ENCODE results near the gene MYH13. TPM values are rescaled to one million over a fixed set of nuclear protein-coding genes. Genes with fewer than 3 reads are reported as not detected.

MYH13 gene
- total and polyA plus RNA-seq, 10 of the 15 experiments (the other 5 are each of a cell fraction or from before 2014, with no cell fraction given): 0.01 to 0.04 (median 0.03) TPM; not detected in 4

DNA sequence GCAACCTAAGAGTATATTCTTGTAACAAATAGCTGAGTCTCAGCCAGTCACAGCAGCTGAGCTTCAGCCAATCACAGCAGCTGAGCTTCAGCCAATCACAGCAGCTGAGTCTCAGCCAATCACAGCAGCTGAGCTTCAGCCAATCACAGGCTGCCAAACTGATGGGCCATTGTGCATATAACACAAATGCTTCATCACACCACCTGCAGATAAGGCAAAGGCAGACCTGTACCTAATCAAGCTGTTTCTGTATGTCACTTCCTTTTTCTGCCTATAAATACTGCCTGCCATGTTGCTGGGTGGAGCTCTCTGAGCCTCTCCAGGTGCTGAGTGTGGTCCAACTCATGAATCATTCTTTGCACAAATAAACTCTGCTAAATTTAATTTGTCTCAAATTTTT lies 19.9 kb downstream of the MYH13 start (continued):
- TF ChIP-seq BACH1 (IDR thresholded peaks at IDR 0.05; ENCODE audit: borderline replicate concordance) (no peak), HDGF (IDR thresholded peaks at IDR 0.05) (no peak), SREBF1 (IDR thresholded peaks at IDR 0.05; ENCODE audit: low read length) (no peak)

DNA sequence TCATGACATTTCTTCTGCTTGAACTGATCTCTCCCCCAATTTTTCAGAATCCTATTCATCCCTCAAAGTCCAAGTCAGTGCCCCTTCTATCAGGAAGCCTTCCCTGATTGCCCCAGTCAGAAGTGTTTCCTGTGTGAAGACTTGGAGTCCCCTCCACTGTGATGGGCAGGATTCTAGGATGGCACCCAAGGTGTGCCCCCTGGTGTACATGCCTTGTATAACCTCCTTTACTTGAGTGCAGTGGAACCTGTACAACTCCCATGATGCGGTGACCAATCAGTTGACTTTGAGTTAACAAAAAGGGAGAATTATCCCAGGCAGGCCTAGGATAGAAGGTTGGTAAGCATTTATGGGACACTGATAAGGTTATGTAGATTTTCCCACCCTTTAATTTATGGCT lies 23.4 kb downstream of the MYH13 start:
- no peak overlapping the region for H3K4me3 ChIP-seq
- intact Hi-C loops (cut with micrococcal nuclease; ENCODE audit: unreplicated experiment) (loop anchor here (5.0 kb wide), 1 partner anchor 382 kb away; no protein-coding TSS in a partner anchor), in situ Hi-C loops (cut with MboI) (no loop called here)
- H3K79me2 ChIP-seq (ENCODE audit: control insufficient read depth, insufficient read depth, low read length): no peaks in the 10 kb centered on the region
- ChIA-PET CTCF (interaction anchor here (1.0 kb wide), 1 partner anchor 267 kb away, joined by 4 read pairs; no protein-coding TSS in a partner anchor), POLR2A (no interaction called here), SMC1A (ENCODE audit: uncharacterized antibody, unreplicated experiment) (no interaction called here), RAD21 (ENCODE audit: unreplicated experiment) (no interaction called here)
- no peak for FAIRE-seq
- BruUV-seq (replicated peaks): no TSS peak
- no peaks in the 10 kb centered on the region for H3K9me3 ChIP-seq (replicated peaks; ENCODE audit: control insufficient read depth, insufficient read depth, low read length)
- H3K4me2 ChIP-seq (ENCODE audit: control insufficient read depth, insufficient read depth): no peak overlapping the region
- no peak overlapping the region for H2AFZ ChIP-seq (ENCODE audit: control insufficient read depth, low read depth, low read length)
- WGBS (ENCODE audit: insufficient coverage, insufficient replicate concordance, low lambda C conversion rate, missing lambda C conversion rate): 0% methylated on average over 1 of the region's 1 CpG
- no peak overlapping the region for H3K27ac ChIP-seq (ENCODE audit: control insufficient read depth, insufficient read depth)
- H3K4me1 ChIP-seq (ENCODE audit: control insufficient read depth, insufficient read depth, low read length): no peaks in the 10 kb centered on the region
- no peaks in the 10 kb centered on the region for H4K20me1 ChIP-seq (ENCODE audit: control insufficient read depth, insufficient read depth)
- H3K36me3 ChIP-seq (ENCODE audit: control insufficient read depth in 2 of 2, insufficient read depth in 2 of 2, low read length in 1 of 2): no peaks in the 10 kb centered on the region
- no peak overlapping the region for H3K9ac ChIP-seq (ENCODE audit: control insufficient read depth, insufficient read depth, low read length)
- no peaks in the 10 kb centered on the region; a peak in 2 of 4 replicates for H3K27me3 ChIP-seq (replicated peaks in 1 of 2; ENCODE audit: control insufficient read depth in 2 of 2, insufficient read depth in 2 of 2, low read length in 1 of 2)
- TF ChIP-seq, protein P1, sequence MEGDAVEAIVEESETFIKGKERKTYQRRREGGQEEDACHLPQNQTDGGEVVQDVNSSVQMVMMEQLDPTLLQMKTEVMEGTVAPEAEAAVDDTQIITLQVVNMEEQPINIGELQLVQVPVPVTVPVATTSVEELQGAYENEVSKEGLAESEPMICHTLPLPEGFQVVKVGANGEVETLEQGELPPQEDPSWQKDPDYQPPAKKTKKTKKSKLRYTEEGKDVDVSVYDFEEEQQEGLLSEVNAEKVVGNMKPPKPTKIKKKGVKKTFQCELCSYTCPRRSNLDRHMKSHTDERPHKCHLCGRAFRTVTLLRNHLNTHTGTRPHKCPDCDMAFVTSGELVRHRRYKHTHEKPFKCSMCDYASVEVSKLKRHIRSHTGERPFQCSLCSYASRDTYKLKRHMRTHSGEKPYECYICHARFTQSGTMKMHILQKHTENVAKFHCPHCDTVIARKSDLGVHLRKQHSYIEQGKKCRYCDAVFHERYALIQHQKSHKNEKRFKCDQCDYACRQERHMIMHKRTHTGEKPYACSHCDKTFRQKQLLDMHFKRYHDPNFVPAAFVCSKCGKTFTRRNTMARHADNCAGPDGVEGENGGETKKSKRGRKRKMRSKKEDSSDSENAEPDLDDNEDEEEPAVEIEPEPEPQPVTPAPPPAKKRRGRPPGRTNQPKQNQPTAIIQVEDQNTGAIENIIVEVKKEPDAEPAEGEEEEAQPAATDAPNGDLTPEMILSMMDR (IDR thresholded peaks at IDR 0.05 in 2 of 3, conservative IDR thresholded peaks at IDR 0.05 in 1 of 3; ENCODE audit: control insufficient read depth in 2 of 3, extremely low read depth in 1 of 3, insufficient read depth in 1 of 3, low read depth in 3 of 3, low read length in 3 of 3): peak; percentile 19 to 45 (median 28); a peak in 3 of 6 replicates
- peak; percentile 36; the same call in 1 of the 2 replicates for TF ChIP-seq SMC3 (IDR thresholded peaks at IDR 0.05; ENCODE audit: borderline replicate concordance, low read length)
- TF ChIP-seq, protein P2, sequence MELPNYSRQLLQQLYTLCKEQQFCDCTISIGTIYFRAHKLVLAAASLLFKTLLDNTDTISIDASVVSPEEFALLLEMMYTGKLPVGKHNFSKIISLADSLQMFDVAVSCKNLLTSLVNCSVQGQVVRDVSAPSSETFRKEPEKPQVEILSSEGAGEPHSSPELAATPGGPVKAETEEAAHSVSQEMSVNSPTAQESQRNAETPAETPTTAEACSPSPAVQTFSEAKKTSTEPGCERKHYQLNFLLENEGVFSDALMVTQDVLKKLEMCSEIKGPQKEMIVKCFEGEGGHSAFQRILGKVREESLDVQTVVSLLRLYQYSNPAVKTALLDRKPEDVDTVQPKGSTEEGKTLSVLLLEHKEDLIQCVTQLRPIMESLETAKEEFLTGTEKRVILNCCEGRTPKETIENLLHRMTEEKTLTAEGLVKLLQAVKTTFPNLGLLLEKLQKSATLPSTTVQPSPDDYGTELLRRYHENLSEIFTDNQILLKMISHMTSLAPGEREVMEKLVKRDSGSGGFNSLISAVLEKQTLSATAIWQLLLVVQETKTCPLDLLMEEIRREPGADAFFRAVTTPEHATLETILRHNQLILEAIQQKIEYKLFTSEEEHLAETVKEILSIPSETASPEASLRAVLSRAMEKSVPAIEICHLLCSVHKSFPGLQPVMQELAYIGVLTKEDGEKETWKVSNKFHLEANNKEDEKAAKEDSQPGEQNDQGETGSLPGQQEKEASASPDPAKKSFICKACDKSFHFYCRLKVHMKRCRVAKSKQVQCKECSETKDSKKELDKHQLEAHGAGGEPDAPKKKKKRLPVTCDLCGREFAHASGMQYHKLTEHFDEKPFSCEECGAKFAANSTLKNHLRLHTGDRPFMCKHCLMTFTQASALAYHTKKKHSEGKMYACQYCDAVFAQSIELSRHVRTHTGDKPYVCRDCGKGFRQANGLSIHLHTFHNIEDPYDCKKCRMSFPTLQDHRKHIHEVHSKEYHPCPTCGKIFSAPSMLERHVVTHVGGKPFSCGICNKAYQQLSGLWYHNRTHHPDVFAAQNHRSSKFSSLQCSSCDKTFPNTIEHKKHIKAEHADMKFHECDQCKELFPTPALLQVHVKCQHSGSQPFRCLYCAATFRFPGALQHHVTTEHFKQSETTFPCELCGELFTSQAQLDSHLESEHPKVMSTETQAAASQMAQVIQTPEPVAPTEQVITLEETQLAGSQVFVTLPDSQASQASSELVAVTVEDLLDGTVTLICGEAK (IDR thresholded peaks at IDR 0.05; ENCODE audit: borderline replicate concordance): no peak
- ATAC-seq: peak; percentile 65
- no peak for DNase-seq (ENCODE audit: low read depth, low spot score)

Measured in GM12878 (cell line).